Activated T-cell treated with anti-CD3 and anti-CD28 coated beads, Interleukin-2, amount 50 U/mL, for 48 hours (primary cell): ENCODE data around the gene UBE2N.

Source experiments
- DNase-seq, 2 experiments: peaks; one replicate each; pipeline ENCODE4 v3.0.0-alpha.2; 2020

Gene UBE2N

GRCh38 chr12:93379326-93379980 lies 62.3 kb downstream of the UBE2N start:
- no peak for DNase-seq

- no peak for DNase-seq
These were observed 62.8 kb downstream of the UBE2N start for GRCh38 chr12:93378998-93379325.

DNA sequence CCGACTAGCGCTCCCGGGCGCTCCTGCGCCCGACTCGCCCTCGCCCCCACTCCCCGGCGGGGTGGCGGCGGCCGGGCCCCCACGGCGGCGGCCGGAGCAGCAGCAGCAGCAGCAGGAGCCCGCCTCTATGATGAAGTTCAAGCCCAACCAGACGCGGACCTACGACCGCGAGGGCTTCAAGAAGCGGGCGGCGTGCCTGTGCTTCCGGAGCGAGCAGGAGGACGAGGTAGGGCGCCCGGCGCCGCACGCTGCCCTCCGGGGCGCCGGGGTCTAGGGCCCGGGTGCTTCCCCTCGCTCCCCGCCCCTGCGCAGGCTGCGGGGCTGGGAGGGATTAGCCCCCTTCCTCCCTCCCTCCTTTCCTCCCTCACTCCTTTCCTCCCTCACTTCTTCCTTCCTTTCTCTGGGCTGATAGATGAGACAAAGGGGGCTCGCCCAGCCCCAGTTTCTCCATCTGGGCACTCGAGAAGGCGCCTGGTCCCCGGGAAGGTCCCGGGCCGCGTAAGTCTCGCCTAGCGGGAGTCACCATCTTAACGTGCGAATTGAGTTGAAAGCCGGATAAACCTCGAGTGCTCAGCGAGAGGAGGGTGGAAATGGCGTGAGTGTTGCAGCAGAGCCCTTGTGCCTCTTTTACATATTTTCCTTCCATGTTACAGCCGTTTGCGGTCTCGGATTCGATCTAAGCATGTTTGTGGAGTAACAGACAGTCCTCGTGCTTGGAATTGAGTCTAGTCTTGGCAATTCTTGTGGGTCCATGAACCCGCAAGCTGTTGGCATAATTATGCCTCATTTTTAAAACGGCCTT lies 63.4 kb downstream of the UBE2N start:
- peak; percentile 77 for DNase-seq

DNA sequence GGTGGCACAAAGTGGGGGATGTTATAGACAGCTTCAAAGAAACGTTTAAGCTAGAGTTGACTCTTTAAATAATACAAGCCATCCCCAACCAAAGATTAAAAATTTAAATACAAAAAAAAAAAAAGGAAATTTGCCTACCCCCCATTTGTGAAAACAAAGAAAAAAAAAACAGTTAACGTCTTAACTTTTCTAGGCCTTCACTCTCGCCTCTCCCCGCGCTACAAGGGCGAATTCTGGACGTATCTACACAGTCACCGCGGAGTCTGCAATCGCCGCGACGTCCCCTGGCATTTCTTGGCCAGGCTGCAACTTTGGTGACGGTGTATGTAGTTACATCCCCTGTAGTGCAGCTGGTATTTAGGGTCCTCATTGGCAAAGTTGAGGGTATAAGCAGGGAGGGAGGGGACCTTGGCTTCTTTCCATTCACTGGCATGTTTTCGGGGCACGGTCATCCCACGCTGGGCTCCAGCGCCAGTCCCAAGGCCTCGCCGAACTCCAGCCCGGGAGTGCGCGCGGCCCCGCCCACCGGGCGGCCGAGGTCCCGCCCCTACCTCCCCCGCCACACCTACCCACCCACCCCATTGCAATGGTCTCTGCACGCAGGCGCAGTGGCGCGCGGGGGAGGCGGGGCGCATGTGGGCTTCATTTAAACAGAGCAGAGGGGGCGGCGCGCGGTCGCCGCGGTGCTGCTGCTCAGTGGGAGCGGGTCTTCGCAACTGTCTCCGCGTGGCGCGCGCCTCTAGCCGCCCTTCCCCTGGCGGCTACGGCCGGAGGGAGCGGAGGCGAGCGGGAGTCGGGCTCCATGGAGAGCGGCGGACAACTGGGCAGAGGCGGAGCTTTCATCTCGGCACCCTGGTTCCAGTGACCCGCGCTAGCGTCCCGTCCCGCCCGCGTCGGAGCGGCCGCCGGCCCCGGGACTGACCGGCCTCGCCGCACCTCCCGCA lies 64.2 kb downstream of the UBE2N start, which contains the start of gene NUDT4:
Gene NUDT4 (plus strand): TSS at position 674 of the 944 bp plus-strand sequence. CDS start 398 bp downstream, outside the sequence.
- DNase-seq: peak; percentile 98 to 99

GRCh38 chr12:93376436-93377251 lies 65.1 kb downstream of the UBE2N start:
- DNase-seq: no peak

- no peak for DNase-seq
These were observed 65.8 kb downstream of the UBE2N start for GRCh38 chr12:93375906-93376305.

DNA sequence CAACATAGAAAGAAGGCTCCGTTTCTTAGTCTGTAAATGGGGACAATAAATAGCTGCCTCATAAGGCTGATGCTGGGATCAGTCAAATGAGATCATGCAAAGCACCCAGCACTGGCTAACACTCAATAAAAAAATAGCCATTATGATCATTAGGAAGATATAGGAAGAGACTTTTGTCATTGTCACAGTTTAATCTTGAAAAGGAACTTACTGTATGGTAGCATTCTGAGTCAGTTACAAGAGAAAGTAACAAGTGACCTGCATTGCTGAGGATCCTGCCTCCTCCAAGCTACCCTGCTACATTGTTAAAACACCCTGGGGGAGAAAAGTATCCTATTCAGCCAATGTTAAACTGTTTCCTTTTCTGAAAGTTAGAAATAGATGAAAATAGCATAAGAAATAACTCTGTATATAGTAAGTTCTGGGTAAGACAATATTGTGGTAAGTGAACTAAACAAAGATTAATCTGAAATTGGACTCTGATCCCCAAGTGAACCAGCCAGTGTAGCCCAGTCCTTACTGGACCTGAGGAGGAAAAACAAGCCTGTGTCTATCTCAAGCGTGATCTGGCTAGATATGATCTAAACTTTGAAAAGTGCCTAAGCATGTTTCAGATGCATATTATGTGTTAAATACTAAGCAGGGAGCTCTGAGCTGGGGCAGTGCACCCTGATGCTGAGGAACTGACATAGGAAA lies 67.6 kb downstream of the UBE2N start:
- no peak for DNase-seq

GRCh38 chr12:93370947-93371346 lies 70.8 kb downstream of the UBE2N start:
- DNase-seq: no peak

GRCh38 chr12:93369505-93369904 lies 72.2 kb downstream of the UBE2N start:
- DNase-seq: no peak

DNA sequence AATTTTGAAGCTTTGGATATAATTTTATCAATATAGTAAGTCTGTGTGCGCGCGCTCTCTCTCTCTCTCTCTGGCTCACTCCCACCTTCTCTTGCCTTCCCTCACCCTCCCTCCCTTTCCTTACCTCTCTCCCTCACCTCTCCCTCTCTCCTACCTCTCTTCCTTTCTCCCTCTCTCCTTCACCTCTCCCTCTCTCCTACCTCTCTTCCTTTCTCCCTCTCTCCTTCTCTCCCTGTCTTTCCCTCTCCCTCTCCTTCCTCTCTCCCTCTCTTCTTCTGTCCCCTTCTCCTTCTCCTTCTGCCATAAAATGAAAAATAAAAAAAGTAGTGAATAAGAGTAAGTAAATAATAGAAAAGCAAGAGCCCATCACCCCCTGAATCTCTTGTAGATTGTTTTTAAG lies 73.0 kb downstream of the UBE2N start:
- no peak for DNase-seq

DNA sequence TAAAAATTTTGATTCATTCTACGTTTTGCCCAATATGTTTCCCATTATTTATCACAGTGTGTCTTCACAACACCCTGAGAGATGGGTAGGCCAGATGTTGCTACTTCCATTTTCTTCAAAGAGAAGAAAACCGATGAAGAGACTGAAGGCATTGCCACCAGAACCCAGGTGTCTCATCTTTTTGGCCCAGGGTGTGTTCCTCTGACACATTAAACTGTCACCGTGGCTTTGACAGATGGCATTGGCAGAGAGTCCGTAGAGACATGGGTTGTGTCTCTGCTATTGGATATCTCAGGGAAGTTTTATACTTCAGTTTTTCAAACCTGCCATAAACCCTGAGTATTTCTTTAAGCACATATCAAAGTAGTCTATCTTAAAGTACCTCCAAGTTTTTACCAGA lies 75.3 kb downstream of the UBE2N start:
- no peak for DNase-seq

DNA sequence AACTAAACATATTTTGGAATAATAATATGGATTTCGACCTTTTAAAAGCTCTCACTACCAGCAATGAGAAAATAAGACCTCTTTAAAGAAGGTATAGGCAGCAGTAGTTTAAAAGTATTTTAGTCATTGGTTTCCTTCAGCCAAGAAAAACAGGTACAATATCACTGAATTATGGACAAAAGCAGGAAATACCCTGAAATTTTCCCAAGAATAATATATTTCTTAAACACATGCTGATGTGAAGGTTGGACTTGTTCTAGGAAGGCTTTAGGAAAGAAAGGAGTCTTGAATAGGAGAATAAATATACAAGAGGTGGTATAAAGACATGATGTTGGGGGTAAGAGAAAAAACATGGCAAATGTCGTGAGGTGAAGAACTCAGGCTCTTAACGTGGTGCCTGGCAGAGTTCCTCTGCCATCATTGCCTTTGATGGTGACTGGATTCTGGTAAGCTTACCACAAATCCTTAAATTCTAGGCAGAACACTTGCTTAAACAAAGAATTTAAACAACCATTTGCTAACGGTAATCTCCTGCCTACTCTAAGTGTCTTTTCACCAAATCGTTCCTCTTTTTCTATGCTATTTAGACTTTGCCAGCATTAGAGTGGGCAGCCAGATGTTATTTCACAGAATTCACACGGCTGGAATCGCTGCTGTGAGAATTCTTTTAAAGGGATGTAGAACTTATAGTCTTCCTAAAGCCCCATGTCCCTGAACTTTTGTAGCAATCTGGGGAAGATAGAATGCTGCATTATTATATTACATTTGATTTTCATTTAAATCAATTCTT lies 75.9 kb downstream of the UBE2N start:
- DNase-seq: no peak

DNA sequence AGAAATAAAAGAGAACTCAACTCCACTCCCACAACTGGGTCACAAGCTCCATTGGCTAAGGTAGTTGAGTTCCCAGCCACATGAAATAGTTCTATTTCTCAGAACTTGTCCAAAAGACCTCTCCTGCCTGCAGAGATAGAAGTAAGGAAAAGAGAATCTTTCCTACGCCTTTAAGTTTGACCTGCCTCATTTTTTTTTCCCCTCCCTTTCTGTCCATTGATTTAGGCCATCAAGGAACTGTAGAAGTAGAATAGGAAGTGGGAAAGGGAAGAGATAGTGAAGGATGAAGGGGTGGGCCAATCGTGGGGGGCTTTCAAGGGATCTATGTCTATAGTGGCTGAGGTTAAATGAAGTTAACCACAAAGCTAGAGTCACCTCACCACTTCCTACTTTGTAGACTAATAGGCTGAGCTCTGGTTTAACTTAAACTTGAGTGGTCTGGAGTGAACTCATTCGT lies 77.9 kb downstream of the UBE2N start:
- DNase-seq: no peak

- no peak for DNase-seq
These were observed 80.4 kb downstream of the UBE2N start for GRCh38 chr12:93361151-93361919.

- no peak for DNase-seq
These were observed 81.1 kb downstream of the UBE2N start for GRCh38 chr12:93360688-93361087.

- DNase-seq: no peak
These were observed 82.9 kb downstream of the UBE2N start for GRCh38 chr12:93358821-93359220.

GRCh38 chr12:93358058-93358457 lies 83.7 kb downstream of the UBE2N start:
- no peak for DNase-seq

- no peak for DNase-seq
These were observed 85.5 kb downstream of the UBE2N start for GRCh38 chr12:93356214-93356613.
